Stimulated activated CD8-positive, alpha-beta memory T cell treated with anti-CD3 and anti-CD28 coated beads, Interleukin-12 subunit alpha, Interleukin-12 subunit beta, amount 100 ng/mL, for 4 hours (primary cell): Measurements from ENCODE around the gene CPN1.

Experiments used
- DNase-seq: peaks from one replicate; pipeline ENCODE4 v3.0.0-alpha.2; 2020; ENCODE audit warnings: low read depth

CPN1 gene

DNA sequence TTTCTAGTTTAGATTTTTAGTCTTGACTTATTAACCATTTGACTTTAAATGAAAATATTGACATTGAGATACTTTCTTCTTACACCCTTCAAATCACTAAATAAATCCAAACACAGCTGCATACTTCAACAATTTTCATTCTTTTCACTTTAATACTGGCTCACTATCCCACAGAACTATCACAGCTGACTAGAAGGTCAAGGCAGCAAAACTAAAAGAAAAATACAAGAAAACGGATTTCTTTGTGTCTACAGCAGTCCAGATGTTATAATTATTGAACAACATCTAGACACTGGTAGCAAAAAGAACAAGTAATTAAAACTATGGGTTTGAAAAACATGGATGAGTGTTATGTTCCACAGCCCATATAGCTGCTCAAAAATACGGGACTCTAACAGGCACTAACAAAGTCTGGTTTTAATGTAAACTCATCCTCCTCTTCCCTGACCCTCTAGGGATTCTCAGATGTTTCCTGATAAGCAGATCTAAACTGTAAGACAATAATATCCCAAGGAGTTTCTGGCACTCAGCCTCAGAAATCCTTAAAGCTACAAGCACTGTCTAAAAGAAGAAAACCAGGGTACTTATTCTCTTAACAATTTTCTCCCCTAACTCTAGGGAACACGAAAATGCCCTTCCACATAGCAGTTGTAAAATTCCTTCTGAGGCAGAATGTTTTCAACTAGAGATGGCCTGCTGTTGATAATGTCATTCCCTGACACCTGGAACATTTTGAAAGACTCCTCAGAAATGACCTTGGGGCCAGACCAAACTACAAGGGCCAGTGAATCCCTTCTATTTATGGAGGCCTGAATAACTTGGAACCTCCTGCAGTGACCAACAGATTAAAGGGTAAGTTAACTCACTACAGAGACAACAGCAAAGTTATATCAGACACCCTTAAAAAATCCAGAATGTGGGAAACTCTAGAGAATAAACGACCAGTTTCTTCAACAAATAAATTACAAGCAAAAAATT is 84.7 kb downstream of the CPN1 start:
- DNase-seq = no peak

DNA sequence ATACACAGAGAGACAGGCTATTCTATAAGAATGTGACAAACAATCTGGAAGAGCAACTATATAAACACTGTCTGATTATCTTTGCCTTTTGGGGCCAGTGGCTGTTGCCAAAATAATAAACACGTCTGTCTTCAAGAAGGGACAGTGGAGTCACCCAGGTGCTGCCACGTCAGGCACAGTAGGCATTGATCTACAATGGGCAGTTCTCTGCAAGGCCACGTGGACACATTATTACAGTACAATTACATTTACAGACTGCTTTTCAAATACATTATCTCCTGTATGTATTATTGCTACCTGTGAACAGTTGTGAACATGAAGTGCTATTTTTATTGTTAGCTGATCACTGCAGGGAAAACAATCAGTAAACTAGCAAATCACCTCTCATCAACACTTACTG is 86.0 kb downstream of the CPN1 start:
- no peak for DNase-seq

DNA sequence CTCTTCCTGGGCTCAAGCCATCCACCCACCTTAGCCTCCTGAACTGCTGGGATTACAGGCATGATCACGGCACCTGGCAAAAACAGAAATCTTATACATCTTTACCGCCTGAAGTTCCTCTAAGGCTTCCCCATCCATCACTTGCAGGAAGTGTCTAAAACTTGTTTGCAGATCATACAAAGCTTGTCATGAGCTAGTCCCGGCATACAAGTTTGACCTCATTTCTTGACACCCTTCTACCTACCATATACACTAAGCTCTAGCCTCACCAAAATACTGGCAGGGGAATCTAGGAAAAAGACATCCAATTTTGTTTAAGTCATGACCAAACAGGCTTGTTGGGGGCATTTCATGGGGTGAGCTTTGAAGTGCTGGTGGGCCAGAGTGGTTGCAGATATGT is 86.4 kb downstream of the CPN1 start:
- no peak for DNase-seq

GRCh38 chr10:99994801-99995200 is 86.9 kb downstream of the CPN1 start:
- DNase-seq = no peak

- DNase-seq = peak; percentile 43
These were observed 87.7 kb downstream of the CPN1 start for GRCh38 chr10:99993701-99994689.
